H9 (cell line): ENCODE results near the gene GFPT2. TPM values are rescaled to one million over a fixed set of nuclear protein-coding genes. Genes with fewer than 3 reads are reported as not detected.

ENCODE experiments used
- DNase-seq: peaks from one replicate; pipeline ENCODE4 v3.0.0-alpha.2; 2017
- H2AFZ ChIP-seq: one replicate; pipeline ENCODE4 v1.6.1; 2013; ENCODE audit warnings: mild to moderate bottlenecking, low read length, control low read depth, moderate library complexity
- H2AK5ac ChIP-seq: 2 replicates; pipeline ENCODE4 v1.6.1; 2013; ENCODE audit warnings: low read length, control low read depth, mixed read lengths; ENCODE audit not compliant: insufficient read length
- H2BK120ac ChIP-seq: one replicate; pipeline ENCODE4 v1.6.1; 2013; ENCODE audit warnings: low read depth, mild to moderate bottlenecking, low read length, control low read depth, inconsistent platforms; ENCODE audit not compliant: poor library complexity, severe bottlenecking
- H2BK12ac ChIP-seq: 2 replicates; pipeline ENCODE4 v1.6.1; 2013; ENCODE audit warnings: low read length, control low read depth, mixed read lengths, low read depth; ENCODE audit not compliant: insufficient read length
- H2BK15ac ChIP-seq: 2 replicates; pipeline ENCODE4 v1.6.1; 2013; ENCODE audit warnings: low read depth, low read length, control low read depth
- H2BK20ac ChIP-seq: one replicate; pipeline ENCODE4 v1.6.1; 2013; ENCODE audit warnings: low read depth, mild to moderate bottlenecking, low read length, control low read depth, inconsistent platforms; ENCODE audit not compliant: poor library complexity, severe bottlenecking
- H2BK5ac ChIP-seq: 2 replicates; pipeline ENCODE4 v1.6.1; 2013; ENCODE audit warnings: low read length, control low read depth, mixed read lengths; ENCODE audit not compliant: insufficient read length
- H3K14ac ChIP-seq: 2 replicates; pipeline ENCODE4 v1.6.1; 2013; ENCODE audit warnings: low read length, control low read depth; ENCODE audit not compliant: insufficient read depth
- H3K18ac ChIP-seq: 2 replicates; pipeline ENCODE4 v1.6.1; 2013; ENCODE audit warnings: low read depth, mild to moderate bottlenecking, mixed read lengths, low read length, control low read depth; ENCODE audit not compliant: insufficient read length
- H3K23ac ChIP-seq: 2 replicates; pipeline ENCODE4 v1.6.1; 2013; ENCODE audit warnings: low read length, control low read depth, mixed read lengths, low read depth; ENCODE audit not compliant: insufficient read length
- H3K23me2 ChIP-seq: 2 replicates; pipeline ENCODE4 v1.6.1; 2013; ENCODE audit warnings: low read depth, mild to moderate bottlenecking, mixed read lengths, low read length, control low read depth; ENCODE audit not compliant: insufficient read length, poor library complexity, severe bottlenecking
- H3K27ac ChIP-seq: 2 replicates; pipeline ENCODE4 v1.5.1; 2013; ENCODE audit warnings: low read length, control low read depth, mixed read lengths, low read depth; ENCODE audit not compliant: insufficient read length
- H3K27me3 ChIP-seq: 2 replicates; pipeline ENCODE4 v1.6.1; 2013; ENCODE audit warnings: low read length, control low read depth, inconsistent platforms; ENCODE audit not compliant: insufficient read depth
- H3K4ac ChIP-seq: 2 replicates; pipeline ENCODE4 v1.6.1; 2013; ENCODE audit warnings: low read depth, mild to moderate bottlenecking, control low read depth, inconsistent platforms, low read length, moderate library complexity
- H3K4me1 ChIP-seq: 2 replicates; pipeline ENCODE4 v1.6.1; 2013; ENCODE audit warnings: low read length, control low read depth, inconsistent platforms; ENCODE audit not compliant: insufficient read depth
- H3K4me2 ChIP-seq: 2 replicates; pipeline ENCODE4 v1.6.1; 2013; ENCODE audit warnings: low read length, control low read depth, mixed read lengths; ENCODE audit not compliant: insufficient read length, insufficient read depth
- H3K56ac ChIP-seq: 2 replicates; pipeline ENCODE4 v1.6.1; 2013; ENCODE audit warnings: low read depth, mild to moderate bottlenecking, mixed read lengths, low read length, control low read depth; ENCODE audit not compliant: insufficient read length
- H3K79me1 ChIP-seq: 2 replicates; pipeline ENCODE4 v1.6.1; 2013; ENCODE audit warnings: low read depth, mild to moderate bottlenecking, moderate library complexity, low read length, control low read depth, inconsistent platforms; ENCODE audit not compliant: insufficient read depth, poor library complexity, severe bottlenecking
- H3K79me2 ChIP-seq: 2 replicates; pipeline ENCODE4 v1.6.1; 2013; ENCODE audit warnings: low read length, control low read depth, inconsistent platforms; ENCODE audit not compliant: insufficient read depth
- H3K9ac ChIP-seq: 2 replicates; pipeline ENCODE4 v1.6.1; 2013; ENCODE audit warnings: low read length, control low read depth, mixed read lengths; ENCODE audit not compliant: insufficient read length; ENCODE audit errors: extremely low read depth
- H3K9me3 ChIP-seq: one replicate; pipeline ENCODE4 v1.6.1; 2013; ENCODE audit warnings: low read depth, low read length, inconsistent platforms; ENCODE audit not compliant: control insufficient read depth
- H3T11ph ChIP-seq: one replicate; pipeline ENCODE4 v1.6.1; 2013; ENCODE audit warnings: mild to moderate bottlenecking, low read length, control low read depth, inconsistent platforms
- H4K20me1 ChIP-seq: one replicate; pipeline ENCODE4 v1.6.1; 2013; ENCODE audit not compliant: control insufficient read depth, insufficient read length, insufficient read depth
- H4K5ac ChIP-seq: 2 replicates; pipeline ENCODE4 v1.6.1; 2013; ENCODE audit warnings: low read depth, mild to moderate bottlenecking, mixed read lengths, low read length, control low read depth; ENCODE audit not compliant: insufficient read length
- H4K8ac ChIP-seq: replicated peaks from 2 replicates; pipeline ENCODE4 v1.6.1; 2013; ENCODE audit warnings: low read length, control low read depth, mixed read lengths, low read depth; ENCODE audit not compliant: insufficient read length
- H4K91ac ChIP-seq: 2 replicates; pipeline ENCODE4 v1.6.1; 2013; ENCODE audit warnings: low read depth, mild to moderate bottlenecking, moderate library complexity, mixed read lengths, low read length, control low read depth; ENCODE audit not compliant: insufficient read length
- H3K27ac Mint-ChIP-seq, 3 experiments: 2 replicates in 2 of 3; 3 replicates in 1 of 3; pipeline ENCODE4 v1.8.0; 2020 to 2021; ENCODE audit warnings: mixed read lengths in 3 of 3, mild to moderate bottlenecking in 1 of 3, moderate library complexity in 1 of 3
- H3K27me3 Mint-ChIP-seq: 2 replicates; pipeline ENCODE4 v1.8.0; 2021; ENCODE audit warnings: low read depth, mild to moderate bottlenecking, moderate library complexity, mixed read lengths
- H3K36me3 Mint-ChIP-seq, 3 experiments: 2 replicates in 2 of 3; 3 replicates in 1 of 3; pipeline ENCODE4 v1.8.0; 2020 to 2021; ENCODE audit warnings: low read depth in 3 of 3, mixed read lengths in 3 of 3; ENCODE audit not compliant: insufficient read depth in 1 of 3
- H3K4me1 Mint-ChIP-seq, 2 experiments: 2 replicates each; pipeline ENCODE4 v1.8.0; 2020; ENCODE audit warnings: mixed read lengths in 2 of 2
- H3K4me3 Mint-ChIP-seq, 2 experiments: 2 replicates in 1 of 2; 3 replicates in 1 of 2; pipeline ENCODE4 v1.8.0; 2020 to 2021; ENCODE audit warnings: mild to moderate bottlenecking in 2 of 2, mixed read lengths in 2 of 2, moderate library complexity in 1 of 2
- H3K9me3 Mint-ChIP-seq, 2 experiments: 2 replicates in 1 of 2; 3 replicates in 1 of 2; pipeline ENCODE4 v1.8.0; 2020; ENCODE audit warnings: mild to moderate bottlenecking in 2 of 2, mixed read lengths in 2 of 2, moderate library complexity in 1 of 2
- WGBS: extraction: QIAGEN DNeasy Blood & Tissue Kit; methylation state at CpG from one replicate; pipeline ENCODE4 v1.1.7; 2013; ENCODE audit warnings: missing lambda C conversion rate, low lambda C conversion rate, mixed read lengths; ENCODE audit not compliant: insufficient read length; ENCODE audit errors: extremely low coverage; 5-methylcytosine and 5-hydroxymethylcytosine counted together
- total RNA-seq: library from RNA; stranded (reverse); gene quantifications from 2 replicates; pipeline ENCODE4 v1.2.1, GENCODE V29; 2021
- TF ChIP-seq, protein P1 (sequence below): fragments of 200-600 bp; sonication (generic); conservative IDR thresholded peaks from 3 replicates; pipeline ENCODE4 v1.8.0; 2021; ENCODE audit warnings: antibody characterized with exemption, mild to moderate bottlenecking

The GFPT2 gene
- total RNA-seq, 1 experiment from 2014 or later: 89.8 TPM

GRCh38 chr5:180313677-180314505, 39.2 kb downstream of the GFPT2 start:
- no peaks in the 10 kb centered on the region for H3K79me1 ChIP-seq
- H3K4me2 ChIP-seq: no peak overlapping the region
- WGBS: no CpG with 5 or more reads among the region's 50 CpGs
- H3K4me3 Mint-ChIP-seq: no peak overlapping the region
- H3K27me3 ChIP-seq: no peaks in the 10 kb centered on the region
- no peak overlapping the region for H3K23ac ChIP-seq
- H3K36me3 Mint-ChIP-seq: peaks cover 53 to 79% (median 63%) of the 10 kb centered on the region in 3 experiments
- no peak overlapping the region for H2BK15ac ChIP-seq
- H3K9me3 Mint-ChIP-seq: no peaks in the 10 kb centered on the region
- no peak overlapping the region for H2BK12ac ChIP-seq
- no peaks in the 10 kb centered on the region for H4K20me1 ChIP-seq
- no peaks in the 10 kb centered on the region for H3K27me3 Mint-ChIP-seq
- TF ChIP-seq, protein P1, sequence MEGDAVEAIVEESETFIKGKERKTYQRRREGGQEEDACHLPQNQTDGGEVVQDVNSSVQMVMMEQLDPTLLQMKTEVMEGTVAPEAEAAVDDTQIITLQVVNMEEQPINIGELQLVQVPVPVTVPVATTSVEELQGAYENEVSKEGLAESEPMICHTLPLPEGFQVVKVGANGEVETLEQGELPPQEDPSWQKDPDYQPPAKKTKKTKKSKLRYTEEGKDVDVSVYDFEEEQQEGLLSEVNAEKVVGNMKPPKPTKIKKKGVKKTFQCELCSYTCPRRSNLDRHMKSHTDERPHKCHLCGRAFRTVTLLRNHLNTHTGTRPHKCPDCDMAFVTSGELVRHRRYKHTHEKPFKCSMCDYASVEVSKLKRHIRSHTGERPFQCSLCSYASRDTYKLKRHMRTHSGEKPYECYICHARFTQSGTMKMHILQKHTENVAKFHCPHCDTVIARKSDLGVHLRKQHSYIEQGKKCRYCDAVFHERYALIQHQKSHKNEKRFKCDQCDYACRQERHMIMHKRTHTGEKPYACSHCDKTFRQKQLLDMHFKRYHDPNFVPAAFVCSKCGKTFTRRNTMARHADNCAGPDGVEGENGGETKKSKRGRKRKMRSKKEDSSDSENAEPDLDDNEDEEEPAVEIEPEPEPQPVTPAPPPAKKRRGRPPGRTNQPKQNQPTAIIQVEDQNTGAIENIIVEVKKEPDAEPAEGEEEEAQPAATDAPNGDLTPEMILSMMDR: no peak
- H4K5ac ChIP-seq: no peak overlapping the region
- H3K9me3 ChIP-seq: no peaks in the 10 kb centered on the region
- no peak overlapping the region for H3K27ac ChIP-seq
- no peak for DNase-seq
- H2AK5ac ChIP-seq: no peak overlapping the region
- no peak overlapping the region for H4K8ac ChIP-seq
- no peak overlapping the region for H3K14ac ChIP-seq
- H3T11ph ChIP-seq: no peak overlapping the region
- no peak overlapping the region for H4K91ac ChIP-seq
- H3K23me2 ChIP-seq: no peaks in the 10 kb centered on the region
- H3K27ac Mint-ChIP-seq: no peak overlapping the region
- no peak overlapping the region for H2BK120ac ChIP-seq
- no peak overlapping the region for H3K4ac ChIP-seq
- H3K4me1 ChIP-seq: no peaks in the 10 kb centered on the region
- no peaks in the 10 kb centered on the region for H3K4me1 Mint-ChIP-seq
- H3K79me2 ChIP-seq: no peaks in the 10 kb centered on the region
- H3K18ac ChIP-seq: no peak overlapping the region
- H2BK20ac ChIP-seq: no peak overlapping the region
- H3K56ac ChIP-seq: no peak overlapping the region
- H2AFZ ChIP-seq: no peak overlapping the region
- no peak overlapping the region for H3K9ac ChIP-seq
- H2BK5ac ChIP-seq: no peak overlapping the region
